Spleen (tissue), 11 donors: Measurements from ENCODE around the gene USH2A. TPM values are rescaled to one million over a fixed set of nuclear protein-coding genes. Genes with fewer than 3 reads are reported as not detected.

Experiments used
- DNase-seq: peaks from one replicate; pipeline ENCODE4 v3.0.0-alpha.2; 2020
- H3K27ac ChIP-seq, 8 donors: fragments of 200-600 bp; sonication (generic) in 7 of 8; 1 replicate in 4 of 8; 2 replicates in 4 of 8; pipeline versions ENCODE4 v1.5.0 to v1.8.0; 2016 to 2021; ENCODE audit warnings: inconsistent platforms in 4 of 8, mild to moderate bottlenecking in 4 of 8, moderate library complexity in 1 of 8
- H3K27me3 ChIP-seq, 7 donors: fragments of 200-600 bp; sonication (generic) in 6 of 7; replicated peaks in 1 of 7; 1 replicate in 4 of 7; 2 replicates in 3 of 7; pipeline versions ENCODE4 v1.5.0 to v1.8.0; 2016 to 2021; ENCODE audit warnings: inconsistent platforms in 3 of 7, mild to moderate bottlenecking in 1 of 7
- H3K36me3 ChIP-seq, 6 donors: fragments of 200-600 bp; sonication (generic) in 5 of 6; 1 replicate in 4 of 6; 2 replicates in 2 of 6; pipeline versions ENCODE4 v1.5.0 to v1.8.0; 2016 to 2021; ENCODE audit warnings: inconsistent platforms in 2 of 6
- H3K4me1 ChIP-seq, 6 donors: fragments of 200-600 bp; sonication (generic) in 5 of 6; 1 replicate in 3 of 6; 2 replicates in 3 of 6; pipeline versions ENCODE4 v1.5.0 to v1.8.0; 2016 to 2021; ENCODE audit warnings: inconsistent platforms in 3 of 6
- H3K4me3 ChIP-seq, 8 donors: fragments of 200-600 bp; sonication (generic) in 7 of 8; 1 replicate in 4 of 8; 2 replicates in 4 of 8; pipeline versions ENCODE4 v1.5.0 to v1.8.0; 2016 to 2021; ENCODE audit warnings: inconsistent platforms in 4 of 8, mild to moderate bottlenecking in 4 of 8, moderate library complexity in 2 of 8
- H3K9me3 ChIP-seq, 8 donors: fragments of 200-600 bp; sonication (generic) in 7 of 8; 1 replicate in 4 of 8; 2 replicates in 4 of 8; pipeline versions ENCODE4 v1.5.0 to v1.8.0; 2016 to 2021; ENCODE audit warnings: inconsistent platforms in 4 of 8
- CTCF ChIP-seq, 11 experiments: fragments of 200-600 bp in 7 of 11; fragments of 450-650 bp in 4 of 11; sonication (generic) in 4 of 11; IDR thresholded peaks in 8 of 11; conservative IDR thresholded peaks in 3 of 11; 1 replicate in 7 of 11; 2 replicates in 4 of 11; pipeline versions ENCODE4 v1.4.0 to v1.8.0; 2016 to 2021; ENCODE audit warnings: antibody characterized with exemption in 11 of 11, inconsistent platforms in 4 of 11, mild to moderate bottlenecking in 1 of 11
- POLR2A ChIP-seq, 3 donors: fragments of 450-650 bp; IDR thresholded peaks; one replicate each; pipeline ENCODE4 v1.5.1; 2017; ENCODE audit warnings: antibody characterized with exemption in 3 of 3, mild to moderate bottlenecking in 1 of 3
- POLR2AphosphoS5 ChIP-seq, 3 donors: sonication (generic); formaldehyde crosslinking; IDR thresholded peaks; one replicate each; pipeline ENCODE4 v1.5.1; 2017; ENCODE audit warnings: antibody characterized with exemption in 3 of 3
- WGBS, 5 donors: extraction: QIAGEN DNeasy Blood & Tissue Kit in 3 of 5; methylation state at CpG; one replicate each; pipeline versions ENCODE4 v1.1.5 to v1.1.7; 2013 to 2018; 5-methylcytosine and 5-hydroxymethylcytosine counted together
- intact Hi-C: fragments of 100-400 bp; cut with DNase I; formaldehyde crosslinking; loops from one replicate; pipeline ENCODE4 v1.15.0; 2023; ENCODE audit warnings: low total_unique reads
- polyA plus RNA-seq, 3 donors: library from polyadenylated mRNA; stranded (reverse); fragments of 200-250 nt; gene quantifications; one replicate each; pipeline ENCODE4 v1.2.1, GENCODE V29; 2013
- total RNA-seq, 7 donors: library from RNA; depleted of rRNA in 3 of 7; stranded (reverse); fragments of >200 nt in 3 of 7; fragmentation: NEBNext Ultra II Directional in 4 of 7; extraction: Animal tissue kit (Norgen Biotek cat#: 25700) in 4 of 7; gene quantifications; one replicate each; pipeline versions ENCODE4 v1.1.0 to v1.2.1, GENCODE V29; 2016 to 2021
- donor health status: healthy with polysubstance abuse.
- donor health status: DM: no; HTN: no; CAD: no; lungs with moderate emphysema.
- donor health status: DM: no; HTN: no; CAD: no.
- donor health status: Bipolar disorder and iron deficiency.
- donor health status: healthy.
- donor health status: DM: no; HTN: no; CAD: no.
- donor health status: DM: yes; HTN: yes; CAD: no.

The USH2A gene
- total and polyA plus RNA-seq, 10 donors, result under 0.01 TPM; not detected in 9

GRCh38 chr1:215963040-215963439 lies 460.2 kb downstream of the USH2A start:
- Histone ChIP-seq H3K4me1 (no peaks in the 10 kb centered on the region), H3K27ac (no peak overlapping the region), H3K36me3 (no peaks in the 10 kb centered on the region), H3K9me3 (no peaks in the 10 kb centered on the region), H3K27me3 (no peaks in the 10 kb centered on the region), H3K4me3 (no peak overlapping the region)
- no peak for DNase-seq
- intact Hi-C loops, result no loop called here
- 30 to 68% (median 34%) methylated on average over 1 of the region's 1 CpG for WGBS, 5 donors
- no peak for TF ChIP-seq POLR2A (IDR thresholded peaks at IDR 0.05)
- TF ChIP-seq CTCF (IDR thresholded peaks at IDR 0.05 in 8 of 11, conservative IDR thresholded peaks at IDR 0.05 in 3 of 11), result no peak
- no peak for TF ChIP-seq POLR2AphosphoS5 (IDR thresholded peaks at IDR 0.05)

- DNase-seq, result no peak
- Histone ChIP-seq H3K36me3 (no peaks in the 10 kb centered on the region), H3K4me1 (no peaks in the 10 kb centered on the region), H3K27ac (no peak overlapping the region), H3K4me3 (no peak overlapping the region), H3K9me3 (no peaks in the 10 kb centered on the region), H3K27me3 (no peaks in the 10 kb centered on the region)
- WGBS, 5 donors, result 81 to 94% (median 89%) methylated on average over 1 of the region's 1 CpG
- intact Hi-C loops, result no loop called here
- TF ChIP-seq CTCF (IDR thresholded peaks at IDR 0.05 in 8 of 11, conservative IDR thresholded peaks at IDR 0.05 in 3 of 11) (no peak), POLR2A (IDR thresholded peaks at IDR 0.05) (no peak), POLR2AphosphoS5 (IDR thresholded peaks at IDR 0.05) (no peak)
These were observed 464.4 kb downstream of the USH2A start for GRCh38 chr1:215958841-215959240.

- Histone ChIP-seq H3K4me1 (no peaks in the 10 kb centered on the region), H3K27ac (no peak overlapping the region), H3K27me3 (no peaks in the 10 kb centered on the region), H3K36me3 (no peaks in the 10 kb centered on the region), H3K9me3 (no peaks in the 10 kb centered on the region), H3K4me3 (no peak overlapping the region)
- intact Hi-C loops, result no loop called here
- TF ChIP-seq POLR2A (IDR thresholded peaks at IDR 0.05), result no peak
- TF ChIP-seq POLR2AphosphoS5 (IDR thresholded peaks at IDR 0.05), result no peak
- no peak for TF ChIP-seq CTCF (IDR thresholded peaks at IDR 0.05 in 8 of 11, conservative IDR thresholded peaks at IDR 0.05 in 3 of 11)
- DNase-seq, result no peak
- WGBS, 5 donors, result 45 to 55% (median 49%) methylated on average over 7 of the region's 7 CpGs
These were observed 465.6 kb downstream of the USH2A start for GRCh38 chr1:215957663-215958062.

GRCh38 chr1:215932558-215932957 lies 490.7 kb downstream of the USH2A start:
- Histone ChIP-seq H3K4me1 (no peaks in the 10 kb centered on the region), H3K4me3 (no peak overlapping the region), H3K36me3 (no peaks in the 10 kb centered on the region), H3K27me3 (no peaks in the 10 kb centered on the region), H3K27ac (no peak overlapping the region), H3K9me3 (no peaks in the 10 kb centered on the region)
- WGBS, 5 donors, result 89 to 93% (median 90%) methylated on average over 3 of the region's 3 CpGs
- intact Hi-C loops, result no loop called here
- TF ChIP-seq CTCF (IDR thresholded peaks at IDR 0.05 in 8 of 11, conservative IDR thresholded peaks at IDR 0.05 in 3 of 11) (no peak), POLR2AphosphoS5 (IDR thresholded peaks at IDR 0.05) (no peak), POLR2A (IDR thresholded peaks at IDR 0.05) (no peak)
- no peak for DNase-seq
